Measurements from ENCODE around the gene HMOX2.

HMOX2 gene

GRCh38 chr16:4511441-4512082 lies 35.4 kb downstream of the HMOX2 start:
- H3K4me3 ChIP-seq (ENCODE audit: low read length in 2 of 2) = no peak overlapping the region
- H3K9me3 ChIP-seq (ENCODE audit: control insufficient read depth in 2 of 2, low read length in 2 of 2) = no peaks in the 10 kb centered on the region
- no peaks in the 10 kb centered on the region for H3K27me3 ChIP-seq (ENCODE audit: control insufficient read depth in 2 of 2, insufficient read depth in 2 of 2, low read length in 2 of 2)
- peak overlapping the region; percentile 28 to 44 for H3K27ac ChIP-seq (ENCODE audit: low read depth in 2 of 2, low read length in 2 of 2)
- peak overlapping the region in 1 of 2 donors; percentile 29 for H3K9ac ChIP-seq (ENCODE audit: low read depth in 1 of 2, low read length in 2 of 2)
- peaks cover 21 to 22% of the 10 kb centered on the region in 2 donors for H3K4me1 ChIP-seq (ENCODE audit: control insufficient read depth in 2 of 2, insufficient read depth in 2 of 2, low read length in 2 of 2)
- H3K36me3 ChIP-seq (ENCODE audit: control insufficient read depth in 2 of 2, insufficient read depth in 2 of 2, low read length in 2 of 2) = peaks cover 48% of the 10 kb centered on the region in 2 donors

- Histone ChIP-seq H3K27ac (ENCODE audit: low read depth in 2 of 2, low read length in 2 of 2) (no peak overlapping the region), H3K4me1 (ENCODE audit: control insufficient read depth in 2 of 2, insufficient read depth in 2 of 2, low read length in 2 of 2) (peaks cover 20 to 22% of the 10 kb centered on the region in 2 donors), H3K27me3 (ENCODE audit: control insufficient read depth in 2 of 2, insufficient read depth in 2 of 2, low read length in 2 of 2) (no peaks in the 10 kb centered on the region), H3K36me3 (ENCODE audit: control insufficient read depth in 2 of 2, insufficient read depth in 2 of 2, low read length in 2 of 2) (peaks cover 43 to 46% of the 10 kb centered on the region in 2 donors), H3K9me3 (ENCODE audit: control insufficient read depth in 2 of 2, low read length in 2 of 2) (no peaks in the 10 kb centered on the region), H3K4me3 (ENCODE audit: low read length in 2 of 2) (no peak overlapping the region), H3K9ac (ENCODE audit: low read depth in 1 of 2, low read length in 2 of 2) (no peak overlapping the region)
Observed at GRCh38 chr16:4512473-4512872, 36.3 kb downstream of the HMOX2 start.

GRCh38 chr16:4513086-4513860 lies 37.1 kb downstream of the HMOX2 start:
- Histone ChIP-seq H3K36me3 (ENCODE audit: control insufficient read depth in 2 of 2, insufficient read depth in 2 of 2, low read length in 2 of 2) (peaks cover 37 to 39% of the 10 kb centered on the region in 2 donors), H3K4me1 (ENCODE audit: control insufficient read depth in 2 of 2, insufficient read depth in 2 of 2, low read length in 2 of 2) (peaks cover 20 to 22% of the 10 kb centered on the region in 2 donors), H3K9me3 (ENCODE audit: control insufficient read depth in 2 of 2, low read length in 2 of 2) (no peaks in the 10 kb centered on the region), H3K27me3 (ENCODE audit: control insufficient read depth in 2 of 2, insufficient read depth in 2 of 2, low read length in 2 of 2) (no peaks in the 10 kb centered on the region), H3K4me3 (ENCODE audit: low read length in 2 of 2) (no peak overlapping the region), H3K9ac (ENCODE audit: low read depth in 1 of 2, low read length in 2 of 2) (no peak overlapping the region), H3K27ac (ENCODE audit: low read depth in 2 of 2, low read length in 2 of 2) (peak overlapping the region in 1 of 2 donors; percentile 54)

- peak overlapping the region; percentile 45 to 74 for H3K27ac ChIP-seq (ENCODE audit: low read depth in 2 of 2, low read length in 2 of 2)
- peaks cover 31 to 35% of the 10 kb centered on the region in 2 donors for H3K36me3 ChIP-seq (ENCODE audit: control insufficient read depth in 2 of 2, insufficient read depth in 2 of 2, low read length in 2 of 2)
- H3K4me1 ChIP-seq (ENCODE audit: control insufficient read depth in 2 of 2, insufficient read depth in 2 of 2, low read length in 2 of 2) = peaks cover 20 to 22% of the 10 kb centered on the region in 2 donors
- no peak overlapping the region for H3K9ac ChIP-seq (ENCODE audit: low read depth in 1 of 2, low read length in 2 of 2)
- no peaks in the 10 kb centered on the region for H3K9me3 ChIP-seq (ENCODE audit: control insufficient read depth in 2 of 2, low read length in 2 of 2)
- H3K27me3 ChIP-seq (ENCODE audit: control insufficient read depth in 2 of 2, insufficient read depth in 2 of 2, low read length in 2 of 2) = no peaks in the 10 kb centered on the region
- no peak overlapping the region for H3K4me3 ChIP-seq (ENCODE audit: low read length in 2 of 2)
Observed at GRCh38 chr16:4513881-4514280, 37.7 kb downstream of the HMOX2 start.

DNA sequence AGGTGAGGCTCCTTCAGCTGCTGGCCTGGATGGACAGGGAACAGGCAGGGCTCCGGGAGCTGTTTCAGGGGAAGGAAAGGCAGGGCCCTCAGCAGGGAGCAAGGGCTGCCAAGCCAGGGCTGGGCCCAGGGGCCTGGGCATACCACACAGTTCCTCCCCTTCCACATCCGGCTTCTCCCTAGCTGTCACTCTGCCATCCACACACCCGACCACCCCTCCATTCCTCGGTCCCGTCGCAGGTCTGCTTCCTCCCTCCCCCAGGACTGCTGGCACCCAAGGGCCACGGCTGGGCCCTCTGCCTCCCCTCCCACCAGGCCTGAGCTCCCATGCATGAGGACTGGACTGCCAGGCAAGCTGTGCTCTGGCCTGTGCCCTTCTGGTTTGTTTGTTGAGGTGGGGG lies 38.4 kb downstream of the HMOX2 start:
- no peaks in the 10 kb centered on the region for H3K9me3 ChIP-seq (ENCODE audit: control insufficient read depth in 2 of 2, low read length in 2 of 2)
- peaks cover 24 to 28% of the 10 kb centered on the region in 2 donors for H3K36me3 ChIP-seq (ENCODE audit: control insufficient read depth in 2 of 2, insufficient read depth in 2 of 2, low read length in 2 of 2)
- H3K9ac ChIP-seq (ENCODE audit: low read depth in 1 of 2, low read length in 2 of 2) = no peak overlapping the region
- peak overlapping the region; percentile 45 to 74 for H3K27ac ChIP-seq (ENCODE audit: low read depth in 2 of 2, low read length in 2 of 2)
- no peak overlapping the region for H3K4me3 ChIP-seq (ENCODE audit: low read length in 2 of 2)
- peaks cover 20 to 22% of the 10 kb centered on the region in 2 donors for H3K4me1 ChIP-seq (ENCODE audit: control insufficient read depth in 2 of 2, insufficient read depth in 2 of 2, low read length in 2 of 2)
- no peaks in the 10 kb centered on the region for H3K27me3 ChIP-seq (ENCODE audit: control insufficient read depth in 2 of 2, insufficient read depth in 2 of 2, low read length in 2 of 2)

DNA sequence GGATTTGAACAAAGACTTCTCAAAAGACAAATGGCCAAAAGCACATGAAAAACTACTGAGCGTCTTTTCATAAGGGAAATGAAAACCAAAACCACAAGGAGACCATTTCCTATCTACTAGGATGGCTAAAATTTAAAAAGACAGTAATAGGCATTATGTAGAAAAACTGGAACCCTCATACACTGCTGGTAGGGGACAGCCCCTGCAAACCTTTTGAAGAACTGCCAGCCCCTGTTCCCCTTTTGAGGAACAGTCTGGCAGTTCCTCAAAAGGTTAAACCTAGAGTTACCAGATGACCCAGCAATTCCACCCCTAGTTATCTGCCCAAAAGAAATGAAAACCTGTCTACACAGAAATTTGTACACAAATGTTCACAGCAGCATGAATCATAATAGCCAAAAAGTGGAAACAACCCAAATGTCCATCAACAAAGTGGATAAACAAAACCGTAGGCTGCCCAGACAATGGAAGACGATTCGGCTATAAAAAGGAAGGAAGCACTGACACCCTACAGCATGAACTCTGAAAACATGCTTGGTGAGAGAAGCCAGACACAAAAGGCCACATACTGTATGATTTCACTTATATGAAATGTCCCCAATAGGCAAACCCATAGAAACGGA lies 39.5 kb downstream of the HMOX2 start:
- H3K9ac ChIP-seq (ENCODE audit: low read depth in 1 of 2, low read length in 2 of 2) = peak overlapping the region in 1 of 2 donors; percentile 41
- H3K4me3 ChIP-seq (ENCODE audit: low read length in 2 of 2) = peak overlapping the region in 1 of 2 donors; percentile 8
- no peaks in the 10 kb centered on the region for H3K9me3 ChIP-seq (ENCODE audit: control insufficient read depth in 2 of 2, low read length in 2 of 2)
- peak overlapping the region; percentile 45 to 74 for H3K27ac ChIP-seq (ENCODE audit: low read depth in 2 of 2, low read length in 2 of 2)
- H3K36me3 ChIP-seq (ENCODE audit: control insufficient read depth in 2 of 2, insufficient read depth in 2 of 2, low read length in 2 of 2) = peaks cover 16 to 20% of the 10 kb centered on the region in 2 donors
- peaks cover 19 to 22% of the 10 kb centered on the region in 2 donors for H3K4me1 ChIP-seq (ENCODE audit: control insufficient read depth in 2 of 2, insufficient read depth in 2 of 2, low read length in 2 of 2)
- no peaks in the 10 kb centered on the region for H3K27me3 ChIP-seq (ENCODE audit: control insufficient read depth in 2 of 2, insufficient read depth in 2 of 2, low read length in 2 of 2)

GRCh38 chr16:4517812-4518680 lies 41.8 kb downstream of the HMOX2 start:
- Histone ChIP-seq H3K4me3 (ENCODE audit: low read length in 2 of 2) (no peak overlapping the region), H3K4me1 (ENCODE audit: control insufficient read depth in 2 of 2, insufficient read depth in 2 of 2, low read length in 2 of 2) (peaks cover 9 to 12% of the 10 kb centered on the region in 2 donors), H3K9ac (ENCODE audit: low read depth in 1 of 2, low read length in 2 of 2) (no peak overlapping the region), H3K27me3 (ENCODE audit: control insufficient read depth in 2 of 2, insufficient read depth in 2 of 2, low read length in 2 of 2) (no peaks in the 10 kb centered on the region), H3K27ac (ENCODE audit: low read depth in 2 of 2, low read length in 2 of 2) (no peak overlapping the region), H3K9me3 (ENCODE audit: control insufficient read depth in 2 of 2, low read length in 2 of 2) (no peaks in the 10 kb centered on the region), H3K36me3 (ENCODE audit: control insufficient read depth in 2 of 2, insufficient read depth in 2 of 2, low read length in 2 of 2) (peaks cover 0 to under 1% of the 10 kb centered on the region in 2 donors)

- H3K27me3 ChIP-seq (ENCODE audit: control insufficient read depth in 2 of 2, insufficient read depth in 2 of 2, low read length in 2 of 2) = no peaks in the 10 kb centered on the region
- H3K4me1 ChIP-seq (ENCODE audit: control insufficient read depth in 2 of 2, insufficient read depth in 2 of 2, low read length in 2 of 2) = peaks cover 3 to 5% of the 10 kb centered on the region in 2 donors
- H3K27ac ChIP-seq (ENCODE audit: low read depth in 2 of 2, low read length in 2 of 2) = no peak overlapping the region
- H3K9me3 ChIP-seq (ENCODE audit: control insufficient read depth in 2 of 2, low read length in 2 of 2) = no peaks in the 10 kb centered on the region
- no peak overlapping the region for H3K4me3 ChIP-seq (ENCODE audit: low read length in 2 of 2)
- no peak overlapping the region for H3K9ac ChIP-seq (ENCODE audit: low read depth in 1 of 2, low read length in 2 of 2)
- H3K36me3 ChIP-seq (ENCODE audit: control insufficient read depth in 2 of 2, insufficient read depth in 2 of 2, low read length in 2 of 2) = peaks cover 0 to 2% of the 10 kb centered on the region in 2 donors
Observed at GRCh38 chr16:4519274-4520058, 43.3 kb downstream of the HMOX2 start.

DNA sequence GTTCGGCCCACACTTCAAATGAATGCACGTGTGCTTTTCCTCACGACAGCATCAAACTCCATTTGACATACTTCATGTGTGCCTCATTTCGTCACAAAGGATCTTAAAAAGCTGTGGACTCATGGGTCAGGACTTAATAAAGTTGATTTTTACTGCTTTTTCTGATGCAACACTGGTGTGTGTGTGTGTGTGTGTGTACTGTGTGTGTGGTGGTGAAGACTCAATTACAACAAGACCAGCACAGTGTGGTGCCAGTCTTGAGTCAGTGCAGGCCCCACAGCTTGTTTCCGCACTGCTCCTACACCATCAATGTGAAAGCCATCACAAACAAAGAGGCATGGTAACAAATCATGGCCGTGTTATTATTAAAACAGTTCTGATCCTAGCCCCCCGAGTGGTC lies 44.7 kb downstream of the HMOX2 start:
- Histone ChIP-seq H3K4me1 (ENCODE audit: control insufficient read depth in 2 of 2, insufficient read depth in 2 of 2, low read length in 2 of 2) (no peaks in the 10 kb centered on the region), H3K9ac (ENCODE audit: low read depth in 1 of 2, low read length in 2 of 2) (no peak overlapping the region), H3K27ac (ENCODE audit: low read depth in 2 of 2, low read length in 2 of 2) (no peak overlapping the region), H3K36me3 (ENCODE audit: control insufficient read depth in 2 of 2, insufficient read depth in 2 of 2, low read length in 2 of 2) (peaks cover 0 to 2% of the 10 kb centered on the region in 2 donors), H3K9me3 (ENCODE audit: control insufficient read depth in 2 of 2, low read length in 2 of 2) (no peaks in the 10 kb centered on the region), H3K27me3 (ENCODE audit: control insufficient read depth in 2 of 2, insufficient read depth in 2 of 2, low read length in 2 of 2) (no peaks in the 10 kb centered on the region), H3K4me3 (ENCODE audit: low read length in 2 of 2) (no peak overlapping the region)

Measured in mucosa of rectum (tissue), 2 donors.